GM23338 (cell line): ENCODE measurements around the gene ABL1. TPM values are rescaled to one million over a fixed set of nuclear protein-coding genes. Genes with fewer than 3 reads are reported as not detected.

Source experiments
- ATAC-seq: fragments of 200-7000 bp; cut with Tn5 transposase; 3 replicates; pipeline ENCODE4 v1.9.1; 2020
- DNase-seq: peaks from one replicate; pipeline ENCODE4 v3.0.0-alpha.2; 2015; ENCODE audit warnings: low spot score
- H2AFZ ChIP-seq: fragments of 200-600 bp; sonication (generic); 2 replicates; pipeline ENCODE4 v1.8.0; 2016; ENCODE audit warnings: antibody characterized with exemption, mild to moderate bottlenecking, moderate library complexity
- H3F3A ChIP-seq: fragments of 200-600 bp; sonication (generic); replicated peaks from 2 replicates; pipeline ENCODE4 v1.8.0; 2017; ENCODE audit warnings: antibody characterized with exemption, mixed run types, low read depth
- H3K27ac ChIP-seq: fragments of 200-600 bp; sonication (generic); 2 replicates; pipeline ENCODE4 v1.6.1; 2016; ENCODE audit warnings: low read depth
- H3K27me3 ChIP-seq: fragments of 200-600 bp; sonication (generic); 2 replicates; pipeline ENCODE4 v1.8.0; 2016; ENCODE audit warnings: mild to moderate bottlenecking, mixed run types, moderate library complexity; ENCODE audit not compliant: insufficient read depth
- H3K36me3 ChIP-seq: fragments of 200-600 bp; sonication (generic); 2 replicates; pipeline ENCODE4 v1.8.0; 2016; ENCODE audit warnings: mild to moderate bottlenecking; ENCODE audit not compliant: insufficient read depth
- H3K4me1 ChIP-seq: fragments of 200-600 bp; sonication (generic); 2 replicates; pipeline ENCODE4 v1.8.0; 2016; ENCODE audit warnings: mild to moderate bottlenecking, moderate library complexity; ENCODE audit not compliant: insufficient read depth
- H3K4me2 ChIP-seq: fragments of 200-600 bp; sonication (generic); 2 replicates; pipeline ENCODE4 v1.7.1; 2017; ENCODE audit warnings: mixed run types
- H3K4me3 ChIP-seq: fragments of 200-600 bp; sonication (generic); 2 replicates; pipeline ENCODE4 v1.6.1; 2016; ENCODE audit warnings: mixed run types
- H3K79me2 ChIP-seq: fragments of 200-600 bp; sonication (generic); replicated peaks from 2 replicates; pipeline ENCODE4 v1.8.0; 2017; ENCODE audit warnings: mild to moderate bottlenecking; ENCODE audit not compliant: insufficient read depth
- H3K9me2 ChIP-seq: fragments of 200-600 bp; sonication (generic); 2 replicates; pipeline ENCODE4 v1.8.0; 2017; ENCODE audit not compliant: insufficient read depth
- H4K20me1 ChIP-seq: fragments of 200-600 bp; sonication (generic); replicated peaks from 2 replicates; pipeline ENCODE4 v1.8.0; 2017; ENCODE audit warnings: mild to moderate bottlenecking; ENCODE audit not compliant: insufficient read depth
- H3K27ac Mint-ChIP-seq: 2 replicates; pipeline ENCODE4 v1.8.0; 2020; ENCODE audit warnings: inconsistent platforms, mild to moderate bottlenecking, moderate library complexity, mixed read lengths
- H3K27me3 Mint-ChIP-seq: 3 replicates; pipeline ENCODE4 v1.8.0; 2022; ENCODE audit warnings: low read depth, mild to moderate bottlenecking, moderate library complexity, mixed read lengths, inconsistent platforms; ENCODE audit not compliant: insufficient read depth, poor library complexity
- H3K36me3 Mint-ChIP-seq: 3 replicates; pipeline ENCODE4 v1.8.0; 2021; ENCODE audit warnings: low read depth, mild to moderate bottlenecking, inconsistent platforms, moderate library complexity, mixed read lengths
- H3K4me1 Mint-ChIP-seq: 3 replicates; pipeline ENCODE4 v1.8.0; 2020; ENCODE audit warnings: mild to moderate bottlenecking, inconsistent platforms, mixed read lengths
- H3K4me3 Mint-ChIP-seq: 3 replicates; pipeline ENCODE4 v1.8.0; 2021; ENCODE audit warnings: moderate library complexity, mild to moderate bottlenecking, inconsistent platforms, mixed read lengths
- H3K9me3 Mint-ChIP-seq: 3 replicates; pipeline ENCODE4 v1.8.0; 2020; ENCODE audit warnings: moderate library complexity, mild to moderate bottlenecking, inconsistent platforms, mixed read lengths
- CREB1 ChIP-seq: fragments of 250-450 bp; sonication (Bioruptor Pico); IDR thresholded peaks from 2 replicates; pipeline ENCODE4 v1.5.0; 2020; ENCODE audit warnings: low read depth, mild to moderate bottlenecking, moderate library complexity
- EZH2phosphoT487 ChIP-seq: fragments of 200-600 bp; sonication (generic); IDR thresholded peaks from one replicate; pipeline ENCODE4 v1.8.1; 2018; ENCODE audit warnings: antibody characterized with exemption; ENCODE audit not compliant: unreplicated experiment
- JUNB ChIP-seq: IDR thresholded peaks from one replicate; pipeline ENCODE4 v1.6.1; 2016; ENCODE audit warnings: antibody characterized with exemption; ENCODE audit not compliant: unreplicated experiment
- NANOG ChIP-seq: IDR thresholded peaks from 2 replicates; pipeline ENCODE4 v1.6.1; 2016; ENCODE audit warnings: antibody characterized with exemption, borderline replicate concordance
- POLR2AphosphoS5 ChIP-seq: IDR thresholded peaks from 2 replicates; pipeline ENCODE4 v1.6.1; 2016; ENCODE audit warnings: antibody characterized with exemption, low read depth
- polyA plus RNA-seq: library from polyadenylated mRNA; unstranded; fragments of >200 nt; fragmentation: Nextera tagmentation; extraction: Ambion mirVana; gene quantifications from 2 replicates; pipeline ENCODE4 v1.2.1, GENCODE V29; 2016
- total RNA-seq: library from RNA; depleted of rRNA; stranded (reverse); fragments of >200 nt; shearing (Covaris generic); gene quantifications from 2 replicates; pipeline ENCODE4 v1.2.3, GENCODE V29; 2014
- TF ChIP-seq, protein P1 (sequence below): fragments of 250-450 bp; sonication (Bioruptor Pico); IDR thresholded peaks from 2 replicates; pipeline ENCODE4 v1.5.0; 2020; ENCODE audit warnings: mild to moderate bottlenecking, moderate library complexity
- TF ChIP-seq, protein P2 (sequence below), 2 experiments: fragments of 200-600 bp in 1 of 2; sonication (generic) in 1 of 2; conservative IDR thresholded peaks; 2 replicates each; pipeline versions ENCODE4 v1.5.1 to v1.6.1; 2016 to 2017; ENCODE audit warnings: antibody characterized with exemption in 2 of 2, low read depth in 2 of 2, mild to moderate bottlenecking in 2 of 2, moderate library complexity in 1 of 2
- TF ChIP-seq, protein P3 (sequence below): IDR thresholded peaks from one replicate; pipeline ENCODE4 v1.6.1; 2018; ENCODE audit warnings: antibody characterized with exemption; ENCODE audit not compliant: unreplicated experiment
- TF ChIP-seq, protein P4 (sequence below): IDR thresholded peaks from 2 replicates; pipeline ENCODE4 v1.6.1; 2016; ENCODE audit warnings: antibody characterized with exemption

Gene ABL1
- total and polyA plus RNA-seq, 2 experiments from 2014 or later, result 20.7 to 85.1 TPM

DNA sequence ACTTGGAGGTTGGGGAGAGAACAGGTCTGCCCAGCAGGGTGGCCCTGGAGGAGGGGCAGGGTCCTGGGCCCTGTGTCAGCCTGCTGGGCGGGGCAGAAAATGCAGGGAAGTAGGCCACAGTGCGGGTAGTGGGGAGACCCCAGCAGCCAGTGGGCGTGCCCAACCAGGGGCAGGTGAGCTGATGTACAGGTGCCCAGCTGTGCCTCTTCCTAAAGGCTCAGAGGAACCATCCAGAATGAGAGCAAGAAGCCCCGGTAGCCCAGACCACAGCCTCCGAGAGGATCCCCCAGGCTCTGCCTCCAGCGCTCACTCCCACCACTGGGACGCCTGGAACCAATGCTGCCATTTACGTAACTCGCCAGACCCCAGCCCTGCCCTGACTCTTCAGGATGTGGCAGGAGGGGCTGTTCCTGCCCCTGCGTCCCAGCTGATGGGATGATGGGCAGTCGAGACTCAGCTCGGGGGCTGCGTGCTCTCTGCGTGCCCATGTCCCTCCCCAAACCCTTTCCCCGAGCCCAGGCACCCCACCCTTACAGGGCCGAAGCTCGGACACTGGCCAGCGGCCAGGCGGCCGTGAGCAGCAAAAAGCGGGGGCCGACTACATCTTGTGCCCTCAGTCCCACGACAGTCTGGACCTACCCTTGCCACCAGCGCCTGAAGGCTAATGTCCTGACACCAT, 79.5 kb downstream of the ABL1 start:
- H3K36me3 ChIP-seq, result no peaks in the 10 kb centered on the region
- no peaks in the 10 kb centered on the region for H3K9me2 ChIP-seq
- H3K27me3 ChIP-seq, result no peaks in the 10 kb centered on the region
- no peak overlapping the region for H3K27ac Mint-ChIP-seq
- DNase-seq (no peak), ATAC-seq (peak; percentile 67)
- H4K20me1 ChIP-seq, result no peaks in the 10 kb centered on the region
- H3K79me2 ChIP-seq, result no peaks in the 10 kb centered on the region
- no peak overlapping the region for H3K4me2 ChIP-seq
- H3K36me3 Mint-ChIP-seq, result no peaks in the 10 kb centered on the region
- H3K9me3 Mint-ChIP-seq, result no peaks in the 10 kb centered on the region
- H3K27me3 Mint-ChIP-seq, result peaks cover 11% of the 10 kb centered on the region
- TF ChIP-seq NANOG (no peak), EZH2phosphoT487 (no peak), POLR2AphosphoS5 (no peak), JUNB (no peak), CREB1 (CRISPR knock-in tag) (no peak)
- TF ChIP-seq, protein P1, sequence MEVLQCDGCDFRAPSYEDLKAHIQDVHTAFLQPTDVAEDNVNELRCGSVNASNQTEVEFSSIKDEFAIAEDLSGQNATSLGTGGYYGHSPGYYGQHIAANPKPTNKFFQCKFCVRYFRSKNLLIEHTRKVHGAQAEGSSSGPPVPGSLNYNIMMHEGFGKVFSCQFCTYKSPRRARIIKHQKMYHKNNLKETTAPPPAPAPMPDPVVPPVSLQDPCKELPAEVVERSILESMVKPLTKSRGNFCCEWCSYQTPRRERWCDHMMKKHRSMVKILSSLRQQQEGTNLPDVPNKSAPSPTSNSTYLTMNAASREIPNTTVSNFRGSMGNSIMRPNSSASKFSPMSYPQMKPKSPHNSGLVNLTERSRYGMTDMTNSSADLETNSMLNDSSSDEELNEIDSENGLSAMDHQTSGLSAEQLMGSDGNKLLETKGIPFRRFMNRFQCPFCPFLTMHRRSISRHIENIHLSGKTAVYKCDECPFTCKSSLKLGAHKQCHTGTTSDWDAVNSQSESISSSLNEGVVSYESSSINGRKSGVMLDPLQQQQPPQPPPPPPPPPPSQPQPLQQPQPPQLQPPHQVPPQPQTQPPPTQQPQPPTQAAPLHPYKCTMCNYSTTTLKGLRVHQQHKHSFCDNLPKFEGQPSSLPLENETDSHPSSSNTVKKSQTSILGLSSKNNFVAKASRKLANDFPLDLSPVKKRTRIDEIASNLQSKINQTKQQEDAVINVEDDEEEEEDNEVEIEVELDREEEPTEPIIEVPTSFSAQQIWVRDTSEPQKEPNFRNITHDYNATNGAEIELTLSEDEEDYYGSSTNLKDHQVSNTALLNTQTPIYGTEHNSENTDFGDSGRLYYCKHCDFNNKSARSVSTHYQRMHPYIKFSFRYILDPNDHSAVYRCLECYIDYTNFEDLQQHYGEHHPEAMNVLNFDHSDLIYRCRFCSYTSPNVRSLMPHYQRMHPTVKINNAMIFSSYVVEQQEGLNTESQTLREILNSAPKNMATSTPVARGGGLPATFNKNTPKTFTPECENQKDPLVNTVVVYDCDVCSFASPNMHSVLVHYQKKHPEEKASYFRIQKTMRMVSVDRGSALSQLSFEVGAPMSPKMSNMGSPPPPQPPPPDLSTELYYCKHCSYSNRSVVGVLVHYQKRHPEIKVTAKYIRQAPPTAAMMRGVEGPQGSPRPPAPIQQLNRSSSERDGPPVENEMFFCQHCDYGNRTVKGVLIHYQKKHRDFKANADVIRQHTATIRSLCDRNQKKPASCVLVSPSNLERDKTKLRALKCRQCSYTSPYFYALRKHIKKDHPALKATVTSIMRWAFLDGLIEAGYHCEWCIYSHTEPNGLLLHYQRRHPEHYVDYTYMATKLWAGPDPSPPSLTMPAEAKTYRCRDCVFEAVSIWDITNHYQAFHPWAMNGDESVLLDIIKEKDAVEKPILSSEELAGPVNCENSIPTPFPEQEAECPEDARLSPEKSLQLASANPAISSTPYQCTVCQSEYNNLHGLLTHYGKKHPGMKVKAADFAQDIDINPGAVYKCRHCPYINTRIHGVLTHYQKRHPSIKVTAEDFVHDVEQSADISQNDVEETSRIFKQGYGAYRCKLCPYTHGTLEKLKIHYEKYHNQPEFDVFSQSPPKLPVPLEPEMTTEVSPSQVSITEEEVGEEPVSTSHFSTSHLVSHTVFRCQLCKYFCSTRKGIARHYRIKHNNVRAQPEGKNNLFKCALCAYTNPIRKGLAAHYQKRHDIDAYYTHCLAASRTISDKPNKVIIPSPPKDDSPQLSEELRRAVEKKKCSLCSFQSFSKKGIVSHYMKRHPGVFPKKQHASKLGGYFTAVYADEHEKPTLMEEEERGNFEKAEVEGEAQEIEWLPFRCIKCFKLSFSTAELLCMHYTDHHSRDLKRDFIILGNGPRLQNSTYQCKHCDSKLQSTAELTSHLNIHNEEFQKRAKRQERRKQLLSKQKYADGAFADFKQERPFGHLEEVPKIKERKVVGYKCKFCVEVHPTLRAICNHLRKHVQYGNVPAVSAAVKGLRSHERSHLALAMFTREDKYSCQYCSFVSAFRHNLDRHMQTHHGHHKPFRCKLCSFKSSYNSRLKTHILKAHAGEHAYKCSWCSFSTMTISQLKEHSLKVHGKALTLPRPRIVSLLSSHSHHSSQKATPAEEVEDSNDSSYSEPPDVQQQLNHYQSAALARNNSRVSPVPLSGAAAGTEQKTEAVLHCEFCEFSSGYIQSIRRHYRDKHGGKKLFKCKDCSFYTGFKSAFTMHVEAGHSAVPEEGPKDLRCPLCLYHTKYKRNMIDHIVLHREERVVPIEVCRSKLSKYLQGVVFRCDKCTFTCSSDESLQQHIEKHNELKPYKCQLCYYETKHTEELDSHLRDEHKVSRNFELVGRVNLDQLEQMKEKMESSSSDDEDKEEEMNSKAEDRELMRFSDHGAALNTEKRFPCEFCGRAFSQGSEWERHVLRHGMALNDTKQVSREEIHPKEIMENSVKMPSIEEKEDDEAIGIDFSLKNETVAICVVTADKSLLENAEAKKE, result no peak
- TF ChIP-seq, protein P2, sequence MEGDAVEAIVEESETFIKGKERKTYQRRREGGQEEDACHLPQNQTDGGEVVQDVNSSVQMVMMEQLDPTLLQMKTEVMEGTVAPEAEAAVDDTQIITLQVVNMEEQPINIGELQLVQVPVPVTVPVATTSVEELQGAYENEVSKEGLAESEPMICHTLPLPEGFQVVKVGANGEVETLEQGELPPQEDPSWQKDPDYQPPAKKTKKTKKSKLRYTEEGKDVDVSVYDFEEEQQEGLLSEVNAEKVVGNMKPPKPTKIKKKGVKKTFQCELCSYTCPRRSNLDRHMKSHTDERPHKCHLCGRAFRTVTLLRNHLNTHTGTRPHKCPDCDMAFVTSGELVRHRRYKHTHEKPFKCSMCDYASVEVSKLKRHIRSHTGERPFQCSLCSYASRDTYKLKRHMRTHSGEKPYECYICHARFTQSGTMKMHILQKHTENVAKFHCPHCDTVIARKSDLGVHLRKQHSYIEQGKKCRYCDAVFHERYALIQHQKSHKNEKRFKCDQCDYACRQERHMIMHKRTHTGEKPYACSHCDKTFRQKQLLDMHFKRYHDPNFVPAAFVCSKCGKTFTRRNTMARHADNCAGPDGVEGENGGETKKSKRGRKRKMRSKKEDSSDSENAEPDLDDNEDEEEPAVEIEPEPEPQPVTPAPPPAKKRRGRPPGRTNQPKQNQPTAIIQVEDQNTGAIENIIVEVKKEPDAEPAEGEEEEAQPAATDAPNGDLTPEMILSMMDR (conservative IDR thresholded peaks at IDR 0.05; ENCODE audit: low read depth in 2 of 2), result no peak
- TF ChIP-seq, protein P3, sequence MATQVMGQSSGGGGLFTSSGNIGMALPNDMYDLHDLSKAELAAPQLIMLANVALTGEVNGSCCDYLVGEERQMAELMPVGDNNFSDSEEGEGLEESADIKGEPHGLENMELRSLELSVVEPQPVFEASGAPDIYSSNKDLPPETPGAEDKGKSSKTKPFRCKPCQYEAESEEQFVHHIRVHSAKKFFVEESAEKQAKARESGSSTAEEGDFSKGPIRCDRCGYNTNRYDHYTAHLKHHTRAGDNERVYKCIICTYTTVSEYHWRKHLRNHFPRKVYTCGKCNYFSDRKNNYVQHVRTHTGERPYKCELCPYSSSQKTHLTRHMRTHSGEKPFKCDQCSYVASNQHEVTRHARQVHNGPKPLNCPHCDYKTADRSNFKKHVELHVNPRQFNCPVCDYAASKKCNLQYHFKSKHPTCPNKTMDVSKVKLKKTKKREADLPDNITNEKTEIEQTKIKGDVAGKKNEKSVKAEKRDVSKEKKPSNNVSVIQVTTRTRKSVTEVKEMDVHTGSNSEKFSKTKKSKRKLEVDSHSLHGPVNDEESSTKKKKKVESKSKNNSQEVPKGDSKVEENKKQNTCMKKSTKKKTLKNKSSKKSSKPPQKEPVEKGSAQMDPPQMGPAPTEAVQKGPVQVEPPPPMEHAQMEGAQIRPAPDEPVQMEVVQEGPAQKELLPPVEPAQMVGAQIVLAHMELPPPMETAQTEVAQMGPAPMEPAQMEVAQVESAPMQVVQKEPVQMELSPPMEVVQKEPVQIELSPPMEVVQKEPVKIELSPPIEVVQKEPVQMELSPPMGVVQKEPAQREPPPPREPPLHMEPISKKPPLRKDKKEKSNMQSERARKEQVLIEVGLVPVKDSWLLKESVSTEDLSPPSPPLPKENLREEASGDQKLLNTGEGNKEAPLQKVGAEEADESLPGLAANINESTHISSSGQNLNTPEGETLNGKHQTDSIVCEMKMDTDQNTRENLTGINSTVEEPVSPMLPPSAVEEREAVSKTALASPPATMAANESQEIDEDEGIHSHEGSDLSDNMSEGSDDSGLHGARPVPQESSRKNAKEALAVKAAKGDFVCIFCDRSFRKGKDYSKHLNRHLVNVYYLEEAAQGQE, result no peak
- TF ChIP-seq, protein P4, sequence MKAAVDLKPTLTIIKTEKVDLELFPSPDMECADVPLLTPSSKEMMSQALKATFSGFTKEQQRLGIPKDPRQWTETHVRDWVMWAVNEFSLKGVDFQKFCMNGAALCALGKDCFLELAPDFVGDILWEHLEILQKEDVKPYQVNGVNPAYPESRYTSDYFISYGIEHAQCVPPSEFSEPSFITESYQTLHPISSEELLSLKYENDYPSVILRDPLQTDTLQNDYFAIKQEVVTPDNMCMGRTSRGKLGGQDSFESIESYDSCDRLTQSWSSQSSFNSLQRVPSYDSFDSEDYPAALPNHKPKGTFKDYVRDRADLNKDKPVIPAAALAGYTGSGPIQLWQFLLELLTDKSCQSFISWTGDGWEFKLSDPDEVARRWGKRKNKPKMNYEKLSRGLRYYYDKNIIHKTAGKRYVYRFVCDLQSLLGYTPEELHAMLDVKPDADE, result no peak
- H3K4me3 ChIP-seq, result no peak overlapping the region
- no peak overlapping the region for H3K4me3 Mint-ChIP-seq
- no peaks in the 10 kb centered on the region for H3F3A ChIP-seq
- no peak overlapping the region for H2AFZ ChIP-seq
- no peak overlapping the region for H3K27ac ChIP-seq
- H3K4me1 Mint-ChIP-seq, result peaks cover 14% of the 10 kb centered on the region
- no peaks in the 10 kb centered on the region for H3K4me1 ChIP-seq
